Thoracic aorta (tissue), 2 donors: ENCODE data around the gene RNF26. TPM values are rescaled to one million over a fixed set of nuclear protein-coding genes. Genes with fewer than 3 reads are reported as not detected.
A peak's percentile ranks its signal among the peaks of the same experiment; 100 is the strongest.

Source experiments
- ATAC-seq: fragments of 150-250 bp; one replicate; pipeline ENCODE4 v1.8.0; 2017; ENCODE audit warnings: low read depth; ENCODE audit not compliant: insufficient number of reproducible peaks, low FRiP score
- DNase-seq: peaks from one replicate; pipeline ENCODE4 v3.0.0-alpha.2; 2020; ENCODE audit warnings: low spot score
- H3K27ac ChIP-seq, 2 donors: fragments of 200-600 bp; sonication (generic); 1 replicate in 1 of 2; 2 replicates in 1 of 2; pipeline ENCODE4 v1.5.1; 2016; ENCODE audit warnings: mild to moderate bottlenecking in 2 of 2, moderate library complexity in 2 of 2
- H3K27me3 ChIP-seq: fragments of 200-600 bp; sonication (generic); replicated peaks from 2 replicates; pipeline ENCODE4 v1.6.0; 2016; ENCODE audit warnings: mild to moderate bottlenecking; ENCODE audit not compliant: insufficient read depth
- H3K36me3 ChIP-seq: fragments of 200-600 bp; sonication (generic); one replicate; pipeline ENCODE4 v1.5.1; 2016
- H3K4me1 ChIP-seq, 2 donors: fragments of 200-600 bp; sonication (generic); 1 replicate in 1 of 2; 2 replicates in 1 of 2; pipeline versions ENCODE4 v1.5.1 to v1.6.0; 2016; ENCODE audit warnings: low read depth in 2 of 2, mild to moderate bottlenecking in 1 of 2; ENCODE audit not compliant: control insufficient read depth in 1 of 2
- H3K4me3 ChIP-seq: fragments of 200-600 bp; sonication (generic); 2 replicates; pipeline ENCODE4 v1.5.1; 2016; ENCODE audit warnings: mild to moderate bottlenecking
- H3K9me3 ChIP-seq: fragments of 200-600 bp; sonication (generic); 2 replicates; pipeline ENCODE4 v1.5.1; 2016
- CTCF ChIP-seq: fragments of 200-600 bp; sonication (generic); IDR thresholded peaks from one replicate; pipeline ENCODE4 v1.5.1; 2019; ENCODE audit warnings: antibody characterized with exemption
- total RNA-seq, 2 donors: library from RNA; depleted of rRNA; stranded (reverse); fragments of >200 nt; gene quantifications; one replicate each; pipeline versions ENCODE4 v1.1.0 to v1.2.3, GENCODE V29; 2016

Gene RNF26
- total RNA-seq, 2 donors from 2014 or later: 11.0 to 12.1 TPM

DNA sequence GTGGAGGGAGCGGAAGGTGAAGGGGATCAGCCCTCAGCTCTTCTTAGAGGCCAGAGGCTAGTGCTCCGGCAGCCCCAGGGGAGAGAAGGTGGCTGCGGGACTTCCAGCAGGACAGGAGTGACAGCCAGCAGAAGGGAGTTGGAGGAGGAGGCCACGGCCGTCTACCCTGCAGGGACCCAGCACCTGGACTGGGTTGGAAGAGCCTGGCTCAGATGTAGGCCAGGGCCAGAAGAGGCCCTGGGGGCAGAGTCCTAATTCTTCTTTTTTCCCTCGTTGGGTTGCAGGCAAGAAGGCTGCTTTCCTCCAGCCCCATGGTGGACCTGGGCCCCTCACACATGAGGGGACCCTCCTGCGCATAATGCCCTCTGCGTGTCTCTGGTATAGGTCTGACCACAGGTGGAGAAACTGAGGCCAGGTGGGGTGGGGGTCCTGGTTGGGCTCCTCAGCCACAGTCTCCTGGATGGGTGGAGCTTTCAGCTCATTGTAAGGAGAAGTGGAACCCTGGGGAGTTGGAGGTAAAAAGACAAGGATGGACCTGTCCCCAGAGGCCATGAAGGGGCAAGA lies 15.1 kb upstream of the RNF26 start:
- no peak overlapping the region for H3K4me3 ChIP-seq
- ATAC-seq: no peak

DNA sequence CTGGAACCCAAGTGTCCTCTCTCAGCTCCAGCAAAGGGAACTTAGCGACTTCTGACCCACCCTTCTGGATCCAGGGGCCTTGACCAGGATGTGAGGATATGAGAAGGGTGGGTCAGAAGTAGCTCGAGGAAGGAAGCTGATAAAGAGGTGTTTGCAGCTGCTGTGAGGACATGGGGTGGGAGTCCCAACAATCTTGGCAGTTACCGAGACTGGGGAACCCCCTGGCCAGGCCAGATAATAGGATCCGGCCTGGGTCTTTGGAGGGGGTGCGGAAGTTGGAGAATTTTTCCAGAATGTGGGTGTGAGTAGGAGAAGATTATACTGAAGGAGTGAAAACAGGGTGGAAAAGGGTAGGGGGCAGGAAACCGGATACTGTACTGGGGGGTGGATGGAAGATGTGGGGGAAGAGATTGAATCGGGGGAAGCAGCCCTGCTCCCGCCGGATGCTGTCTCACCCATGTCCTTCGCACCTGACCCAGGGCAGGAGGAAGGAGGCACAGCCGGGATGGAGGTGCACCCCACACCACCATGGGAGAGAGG lies 14.6 kb upstream of the RNF26 start:
- ATAC-seq: no peak

More for the DNA sequence above, 15.1 kb upstream of the RNF26 start:
- no peaks in the 10 kb centered on the region for H3K9me3 ChIP-seq
- H3K36me3 ChIP-seq: peaks cover 7% of the 10 kb centered on the region
- DNase-seq: no peak
- no peak for TF ChIP-seq CTCF
- H3K27me3 ChIP-seq: no peaks in the 10 kb centered on the region
- peaks cover 33 to 70% of the 10 kb centered on the region in 2 donors for H3K4me1 ChIP-seq
- H3K27ac ChIP-seq: peak overlapping the region; percentile 98 to 99

DNA sequence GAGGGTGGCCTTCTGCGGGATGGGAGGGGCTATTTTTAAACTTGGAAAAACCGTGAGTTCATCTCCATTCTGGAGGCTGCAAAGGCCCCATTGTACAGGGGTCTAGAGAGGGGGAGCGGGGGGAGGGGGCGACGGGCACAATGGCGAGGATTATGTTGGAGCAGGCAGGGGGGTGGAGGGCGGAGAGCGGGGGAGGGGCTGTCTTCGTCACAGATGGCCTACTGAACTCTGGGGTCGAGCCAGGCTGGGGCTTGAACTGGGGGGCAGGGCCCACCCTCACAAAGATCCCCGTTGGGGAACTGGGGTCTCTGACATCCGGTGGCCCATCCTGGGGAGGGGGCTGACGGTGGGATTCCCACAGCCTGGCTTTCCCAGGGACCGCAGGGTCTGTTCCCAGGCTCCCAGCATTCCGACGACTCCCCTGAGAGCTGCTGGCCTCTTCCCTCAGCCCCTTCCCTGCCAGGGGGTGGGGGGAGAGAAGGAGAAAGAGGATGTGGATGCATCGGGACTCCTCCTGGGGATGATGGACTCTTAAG lies 14.0 kb upstream of the RNF26 start:
- DNase-seq (no peak), ATAC-seq (no peak)
- no peak for TF ChIP-seq CTCF
- H3K4me1 ChIP-seq: peaks cover 27 to 59% of the 10 kb centered on the region in 2 donors
- no peaks in the 10 kb centered on the region for H3K27me3 ChIP-seq
- H3K27ac ChIP-seq: peak overlapping the region; percentile 98 to 99
- H3K9me3 ChIP-seq: no peaks in the 10 kb centered on the region
- peak overlapping the region; percentile 72 for H3K4me3 ChIP-seq
- no peaks in the 10 kb centered on the region for H3K36me3 ChIP-seq

More for the DNA sequence above, 14.6 kb upstream of the RNF26 start:
- Histone ChIP-seq H3K36me3 (peaks cover 2% of the 10 kb centered on the region), H3K4me1 (peaks cover 29 to 64% of the 10 kb centered on the region in 2 donors), H3K9me3 (no peaks in the 10 kb centered on the region), H3K4me3 (no peak overlapping the region), H3K27me3 (no peaks in the 10 kb centered on the region), H3K27ac (peak overlapping the region; percentile 98 to 99)
- no peak for TF ChIP-seq CTCF
- DNase-seq: no peak

DNA sequence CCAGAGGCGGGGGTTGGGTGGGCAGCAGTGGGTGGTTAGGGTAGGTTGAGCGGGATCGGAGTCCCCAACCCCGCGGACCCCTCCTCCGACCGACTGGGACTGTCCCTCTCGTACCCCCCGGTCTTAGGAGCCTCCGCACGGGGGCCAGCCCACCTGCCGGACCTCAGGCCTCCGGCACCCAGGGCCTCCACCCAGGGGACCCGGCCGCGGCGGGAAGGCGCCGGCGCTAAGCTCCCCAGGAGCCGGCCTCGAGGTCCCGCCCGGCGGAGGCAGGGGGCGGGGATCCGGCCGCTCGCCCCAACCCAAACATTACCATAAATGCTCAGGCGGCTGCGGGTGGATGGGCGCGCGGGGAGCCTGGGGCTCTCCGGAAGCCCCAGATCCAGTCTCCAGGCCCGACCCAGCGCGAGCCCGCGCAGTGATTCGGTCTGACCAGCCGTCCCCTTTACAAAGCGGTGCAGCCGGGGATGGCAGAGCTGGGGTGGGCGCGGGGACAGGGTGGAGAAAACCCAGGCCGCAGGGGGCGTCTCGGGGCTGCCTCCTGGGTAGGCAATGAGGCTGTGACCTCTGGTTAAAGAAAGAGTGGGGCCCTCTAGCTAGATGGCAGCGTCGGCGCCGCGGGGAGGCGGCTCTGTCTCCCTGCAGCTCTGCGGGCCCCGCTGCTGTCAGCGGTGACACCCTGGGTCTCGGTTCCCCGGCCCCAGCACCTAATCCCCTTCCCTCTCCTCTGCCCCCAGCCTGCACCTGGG lies 13.4 kb upstream of the RNF26 start:
- peaks cover 27 to 57% of the 10 kb centered on the region in 2 donors for H3K4me1 ChIP-seq
- peak overlapping the region; percentile 98 to 99 for H3K27ac ChIP-seq
- H3K9me3 ChIP-seq: no peaks in the 10 kb centered on the region
- H3K27me3 ChIP-seq: no peaks in the 10 kb centered on the region
- no peaks in the 10 kb centered on the region for H3K36me3 ChIP-seq
- H3K4me3 ChIP-seq: peak overlapping the region; percentile 72
- no peak for TF ChIP-seq CTCF
- no peak for ATAC-seq
- DNase-seq: no peak

DNA sequence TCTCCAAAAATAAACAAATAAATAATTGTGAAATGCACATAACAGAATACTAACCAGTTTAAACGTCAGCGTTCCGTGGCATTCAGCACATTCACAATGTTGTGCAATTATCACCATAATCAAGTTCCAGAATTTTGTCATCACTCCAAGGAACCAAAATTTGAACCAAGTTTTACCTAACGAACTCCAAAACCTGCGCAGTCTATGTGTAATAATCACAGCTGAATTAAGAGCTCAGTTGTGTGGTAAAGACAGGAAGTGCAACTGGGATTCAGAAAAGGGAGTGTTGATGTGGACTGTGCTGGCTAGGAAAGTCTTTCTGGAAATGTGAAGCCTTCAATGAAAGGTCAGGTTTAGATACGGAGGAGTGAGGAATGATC lies 12.0 kb upstream of the RNF26 start:
- H3K27me3 ChIP-seq: no peaks in the 10 kb centered on the region
- H3K36me3 ChIP-seq: no peaks in the 10 kb centered on the region
- H3K4me1 ChIP-seq: peaks cover 27 to 57% of the 10 kb centered on the region in 2 donors
- peak; percentile 6 for TF ChIP-seq CTCF
- H3K27ac ChIP-seq: peak overlapping the region; percentile 98 to 99
- H3K9me3 ChIP-seq: no peaks in the 10 kb centered on the region
- no peak for ATAC-seq
- DNase-seq: no peak
- no peak overlapping the region for H3K4me3 ChIP-seq
